GM12878 (cell line): ENCODE results near the gene EMID1. TPM values are rescaled to one million over a fixed set of nuclear protein-coding genes. Genes with fewer than 3 reads are reported as not detected.

Experiments
- ATAC-seq: fragments of 200-7000 bp; cut with Tn5 transposase; 3 replicates; pipeline ENCODE4 v1.9.1; 2020; ENCODE audit warnings: mild to moderate bottlenecking, moderate library complexity
- BruUV-seq: library from RNA; stranded (reverse); fragments of 400-500 nt; replicated peaks from 2 replicates; lab custom pipeline; 2021; lab: Mats Ljungman, UMichigan
- CTCF ChIA-PET: fragments of 300-600 bp; sonication (Branson Sonifier 250); formaldehyde crosslinking; extraction: SDS; loops from one replicate; lab custom pipeline; 2021; ENCODE audit warnings: inconsistent platforms; lab: Yijun Ruan, JAX
- POLR2A ChIA-PET: fragments of 350-600 bp; formaldehyde crosslinking; extraction: SDS; loops from one replicate; lab custom pipeline; 2021; ENCODE audit warnings: inconsistent platforms; lab: Charles Lee
- RAD21 ChIA-PET: fragments of 300-600 bp; sonication (Branson Sonifier 250); formaldehyde crosslinking; loops from one replicate; lab custom pipeline; 2023; ENCODE audit warnings: antibody characterized with exemption; ENCODE audit not compliant: unreplicated experiment; lab: Charles Lee
- SMC1A ChIA-PET: fragments of 300-600 bp; sonication (Branson Sonifier 250); formaldehyde crosslinking; loops from one replicate; lab custom pipeline; 2023; ENCODE audit not compliant: unreplicated experiment, uncharacterized antibody; lab: Charles Lee
- DNase-seq: peaks from one replicate; pipeline ENCODE4 v3.0.0-alpha.2; 2011; ENCODE audit warnings: low read depth, low spot score
- FAIRE-seq: peaks from 3 replicates; lab custom pipeline; 2011; peaks lifted over from hg19 to GRCh38; lab: Jason Lieb, UNC
- H2AFZ ChIP-seq: 2 replicates; pipeline ENCODE4 v1.6.0; 2011; ENCODE audit warnings: low read depth, low read length, control low read depth; ENCODE audit not compliant: control insufficient read depth
- H3K27ac ChIP-seq: 2 replicates; pipeline ENCODE4 v1.5.1; 2011; ENCODE audit warnings: control low read depth; ENCODE audit not compliant: control insufficient read depth, insufficient read depth
- H3K27me3 ChIP-seq, 2 experiments: replicated peaks in 1 of 2; 2 replicates each; pipeline versions ENCODE4 v1.6.0 to v1.6.1; 2011; ENCODE audit warnings: low read length in 1 of 2; ENCODE audit not compliant: control insufficient read depth in 2 of 2, insufficient read depth in 2 of 2
- H3K36me3 ChIP-seq, 2 experiments: 2 replicates each; pipeline ENCODE4 v1.5.1; 2011; ENCODE audit warnings: low read length in 1 of 2; ENCODE audit not compliant: control insufficient read depth in 2 of 2, insufficient read depth in 2 of 2
- H3K4me1 ChIP-seq: 2 replicates; pipeline ENCODE4 v1.6.1; 2011; ENCODE audit warnings: mild to moderate bottlenecking, low read length, moderate library complexity, mixed read lengths; ENCODE audit not compliant: control insufficient read depth, insufficient read depth
- H3K4me2 ChIP-seq: 2 replicates; pipeline ENCODE4 v1.6.0; 2011; ENCODE audit warnings: control low read depth; ENCODE audit not compliant: control insufficient read depth, insufficient read depth
- H3K4me3 ChIP-seq: fragments of 200-600 bp; sonication (generic); 2 replicates; pipeline ENCODE4 v1.5.1; 2016
- H3K79me2 ChIP-seq: 2 replicates; pipeline ENCODE4 v1.6.0; 2011; ENCODE audit warnings: low read length; ENCODE audit not compliant: control insufficient read depth, insufficient read depth
- H3K9ac ChIP-seq: 2 replicates; pipeline ENCODE4 v1.8.0; 2011; ENCODE audit warnings: low read length, control low read depth, mixed read lengths; ENCODE audit not compliant: control insufficient read depth, insufficient read depth
- H3K9me3 ChIP-seq: replicated peaks from 3 replicates; pipeline ENCODE4 v1.5.1; 2011; ENCODE audit warnings: mild to moderate bottlenecking, low read length; ENCODE audit not compliant: control insufficient read depth, insufficient read depth
- H4K20me1 ChIP-seq: 2 replicates; pipeline ENCODE4 v1.6.0; 2011; ENCODE audit not compliant: control insufficient read depth, insufficient read depth
- ATF7 ChIP-seq: fragments of 450-650 bp; IDR thresholded peaks from 2 replicates; pipeline ENCODE4 v1.6.1; 2016; ENCODE audit warnings: low read depth, mild to moderate bottlenecking
- CREM ChIP-seq: IDR thresholded peaks from 2 replicates; pipeline ENCODE4 v1.6.1; 2014; ENCODE audit warnings: antibody characterized with exemption, low read depth
- EGR1 ChIP-seq, 2 experiments: IDR thresholded peaks; 1 replicate in 1 of 2; 2 replicates in 1 of 2; pipeline ENCODE4 v1.6.1; 2011 to 2012; ENCODE audit warnings: low read depth in 2 of 2, low read length in 2 of 2, borderline replicate concordance in 1 of 2, mild to moderate bottlenecking in 1 of 2, moderate library complexity in 1 of 2
- JUND ChIP-seq: IDR thresholded peaks from 2 replicates; pipeline ENCODE4 v1.6.1; 2012; ENCODE audit warnings: low read depth, mild to moderate bottlenecking, low read length, improper control_type of control experiment, moderate library complexity
- RB1 ChIP-seq: fragments of 450-650 bp; formaldehyde crosslinking; IDR thresholded peaks from 2 replicates; pipeline ENCODE4 v1.6.1; 2017; ENCODE audit warnings: mild to moderate bottlenecking, borderline replicate concordance
- WGBS: methylation state at CpG from one replicate; pipeline ENCODE4 v1.1.6; 2016; ENCODE audit warnings: low lambda C conversion rate; ENCODE audit not compliant: insufficient replicate concordance, insufficient coverage; ENCODE audit errors: missing lambda C conversion rate; 5-methylcytosine and 5-hydroxymethylcytosine counted together
- in situ Hi-C: fragments of 300-500 bp; cut with MboI; formaldehyde crosslinking; loops from 9 replicates; pipeline ENCODE4 v1.14.3; 2018; ENCODE audit warnings: mixed read lengths
- intact Hi-C: fragments of 100-400 bp; cut with micrococcal nuclease; formaldehyde crosslinking; loops from one replicate; pipeline ENCODE4 v1.14.2; 2022; ENCODE audit not compliant: unreplicated experiment
- polyA plus RNA-seq, 11 experiments: library from polyadenylated mRNA; depleted of rRNA in 4 of 11; unstranded in 6 of 11; stranded (reverse) in 5 of 11; fragments of >200 nt; fragmentation: Nextera tagmentation in 4 of 11; fragmentation: Illumina TruSeq in 1 of 11; extraction: Ambion mirVana in 4 of 11; extraction: Trizol in 1 of 11; gene quantifications; 1 replicate in 1 of 11; 2 replicates in 10 of 11; pipeline versions ENCODE4 v1.2.1 to v1.2.3, GENCODE V29; 2011 to 2016; ENCODE audit warnings: inconsistent platforms in 2 of 11, missing spikeins in 2 of 11, low read depth in 1 of 11
- total RNA-seq, 4 experiments: library from RNA; depleted of rRNA in 3 of 4; stranded (reverse); fragments of >200 nt in 3 of 4; fragmentation: Illumina TruSeq in 1 of 4; extraction: Trizol in 1 of 4; gene quantifications; 2 replicates each; pipeline versions ENCODE4 v1.2.1 to v1.2.3, GENCODE V29; 2013 to 2021

The EMID1 gene
- total and polyA plus RNA-seq, 10 of the 15 experiments (the other 5 are each of a cell fraction or from before 2014, with no cell fraction given) = 1.2 to 60.3 (median 12.0) TPM

- in situ Hi-C loops = no loop called here
- POLR2A ChIA-PET = interaction anchor here (0.6 to 1.1 kb wide), 2 partner anchors 10 to 160 kb away, joined by 3 read pairs; no protein-coding TSS in a partner anchor
- Histone ChIP-seq H3K27ac (no peak overlapping the region), H3K36me3 (peaks cover 0 to 7% of the 10 kb centered on the region in 2 experiments; a peak in 2 of 4 replicates), H3K4me3 (no peak overlapping the region), H3K4me2 (no peak overlapping the region), H3K9ac (no peak overlapping the region), H2AFZ (no peak overlapping the region), H4K20me1 (no peaks in the 10 kb centered on the region), H3K4me1 (peaks cover 5% of the 10 kb centered on the region), H3K9me3 (no peaks in the 10 kb centered on the region), H3K79me2 (no peaks in the 10 kb centered on the region), H3K27me3 (no peaks in the 10 kb centered on the region)
- 69% methylated on average over 14 of the region's 14 CpGs for WGBS
- DNase-seq = no peak
- ATAC-seq = no peak
- intact Hi-C loops = no loop called here
- CTCF ChIA-PET = interaction anchor here (0.7 to 1.5 kb wide), 4 partner anchors 11 to 45 kb away, joined by 4 to 5 read pairs (median 4); partner anchors contain the start of gene EMID1
- no peak for FAIRE-seq
- TF ChIP-seq RB1 = no peak
- no peak for TF ChIP-seq CREM
- no peak for TF ChIP-seq EGR1 (IDR thresholded peaks at IDR 0.05; ENCODE audit: borderline replicate concordance in 1 of 2, low read depth in 2 of 2, low read length in 2 of 2)
- TF ChIP-seq ATF7 = no peak
- TF ChIP-seq JUND = no peak
- SMC1A ChIA-PET = interaction anchor here (1.1 to 2.0 kb wide), 5 partner anchors 10 to 66 kb away, joined by 3 to 7 read pairs (median 5); no protein-coding TSS in a partner anchor
- RAD21 ChIA-PET = interaction anchor here (1.6 to 2.0 kb wide), 2 partner anchors 18 to 25 kb away, joined by 3 to 6 read pairs; no protein-coding TSS in a partner anchor
- BruUV-seq = TSS peak; percentile 15
These were observed 14.4 kb downstream of the EMID1 start for GRCh38 chr22:29219881-29220670.
